GM12878 (cell line): Measurements from ENCODE around the gene B3GNT4. TPM values are rescaled to one million over a fixed set of nuclear protein-coding genes. Genes with fewer than 3 reads are reported as not detected.

ENCODE experiments used
- ATAC-seq: fragments of 200-7000 bp; cut with Tn5 transposase; 3 replicates; pipeline ENCODE4 v1.9.1; 2020; ENCODE audit warnings: mild to moderate bottlenecking, moderate library complexity
- BruUV-seq: library from RNA; stranded (reverse); fragments of 400-500 nt; replicated peaks from 2 replicates; lab custom pipeline; 2021; lab: Mats Ljungman, UMichigan
- CTCF ChIA-PET: fragments of 300-600 bp; sonication (Branson Sonifier 250); formaldehyde crosslinking; extraction: SDS; loops from one replicate; lab custom pipeline; 2021; ENCODE audit warnings: inconsistent platforms; lab: Yijun Ruan, JAX
- POLR2A ChIA-PET: fragments of 350-600 bp; formaldehyde crosslinking; extraction: SDS; loops from one replicate; lab custom pipeline; 2021; ENCODE audit warnings: inconsistent platforms; lab: Charles Lee
- RAD21 ChIA-PET: fragments of 300-600 bp; sonication (Branson Sonifier 250); formaldehyde crosslinking; loops from one replicate; lab custom pipeline; 2023; ENCODE audit warnings: antibody characterized with exemption; ENCODE audit not compliant: unreplicated experiment; lab: Charles Lee
- SMC1A ChIA-PET: fragments of 300-600 bp; sonication (Branson Sonifier 250); formaldehyde crosslinking; loops from one replicate; lab custom pipeline; 2023; ENCODE audit not compliant: unreplicated experiment, uncharacterized antibody; lab: Charles Lee
- DNase-seq: peaks from one replicate; pipeline ENCODE4 v3.0.0-alpha.2; 2011; ENCODE audit warnings: low read depth, low spot score
- FAIRE-seq: peaks from 3 replicates; lab custom pipeline; 2011; peaks lifted over from hg19 to GRCh38; lab: Jason Lieb, UNC
- H2AFZ ChIP-seq: 2 replicates; pipeline ENCODE4 v1.6.0; 2011; ENCODE audit warnings: low read depth, low read length, control low read depth; ENCODE audit not compliant: control insufficient read depth
- H3K27ac ChIP-seq: 2 replicates; pipeline ENCODE4 v1.5.1; 2011; ENCODE audit warnings: control low read depth; ENCODE audit not compliant: control insufficient read depth, insufficient read depth
- H3K27me3 ChIP-seq, 2 experiments: replicated peaks in 1 of 2; 2 replicates each; pipeline versions ENCODE4 v1.6.0 to v1.6.1; 2011; ENCODE audit warnings: low read length in 1 of 2; ENCODE audit not compliant: control insufficient read depth in 2 of 2, insufficient read depth in 2 of 2
- H3K36me3 ChIP-seq, 2 experiments: 2 replicates each; pipeline ENCODE4 v1.5.1; 2011; ENCODE audit warnings: low read length in 1 of 2; ENCODE audit not compliant: control insufficient read depth in 2 of 2, insufficient read depth in 2 of 2
- H3K4me1 ChIP-seq: 2 replicates; pipeline ENCODE4 v1.6.1; 2011; ENCODE audit warnings: mild to moderate bottlenecking, low read length, moderate library complexity, mixed read lengths; ENCODE audit not compliant: control insufficient read depth, insufficient read depth
- H3K4me2 ChIP-seq: 2 replicates; pipeline ENCODE4 v1.6.0; 2011; ENCODE audit warnings: control low read depth; ENCODE audit not compliant: control insufficient read depth, insufficient read depth
- H3K4me3 ChIP-seq: fragments of 200-600 bp; sonication (generic); 2 replicates; pipeline ENCODE4 v1.5.1; 2016
- H3K79me2 ChIP-seq: 2 replicates; pipeline ENCODE4 v1.6.0; 2011; ENCODE audit warnings: low read length; ENCODE audit not compliant: control insufficient read depth, insufficient read depth
- H3K9ac ChIP-seq: 2 replicates; pipeline ENCODE4 v1.8.0; 2011; ENCODE audit warnings: low read length, control low read depth, mixed read lengths; ENCODE audit not compliant: control insufficient read depth, insufficient read depth
- H3K9me3 ChIP-seq: replicated peaks from 3 replicates; pipeline ENCODE4 v1.5.1; 2011; ENCODE audit warnings: mild to moderate bottlenecking, low read length; ENCODE audit not compliant: control insufficient read depth, insufficient read depth
- H4K20me1 ChIP-seq: 2 replicates; pipeline ENCODE4 v1.6.0; 2011; ENCODE audit not compliant: control insufficient read depth, insufficient read depth
- CUX1 ChIP-seq: IDR thresholded peaks from 2 replicates; pipeline ENCODE4 v1.6.1; 2012; ENCODE audit warnings: improper control_type of control experiment, low read depth, low read length; ENCODE audit not compliant: insufficient replicate concordance
- IKZF1 ChIP-seq: fragments of 450-650 bp; conservative IDR thresholded peaks from 2 replicates; pipeline ENCODE4 v1.6.1; 2017; ENCODE audit warnings: antibody characterized with exemption, mild to moderate bottlenecking
- LARP7 ChIP-seq: fragments of 450-650 bp; IDR thresholded peaks from 2 replicates; pipeline ENCODE4 v1.6.1; 2017; ENCODE audit warnings: mild to moderate bottlenecking
- MTA3 ChIP-seq: IDR thresholded peaks from 2 replicates; pipeline ENCODE4 v1.6.1; 2012; ENCODE audit warnings: low read length, inconsistent platforms, borderline replicate concordance
- RBBP5 ChIP-seq: fragments of 200-600 bp; sonication (generic); conservative IDR thresholded peaks from 2 replicates; pipeline ENCODE4 v1.6.1; 2016
- ZBTB11 ChIP-seq: fragments of 450-650 bp; formaldehyde crosslinking; IDR thresholded peaks from 2 replicates; pipeline ENCODE4 v1.5.0; 2022; ENCODE audit warnings: mild to moderate bottlenecking, missing genetic modification characterization
- WGBS: methylation state at CpG from one replicate; pipeline ENCODE4 v1.1.6; 2016; ENCODE audit warnings: low lambda C conversion rate; ENCODE audit not compliant: insufficient replicate concordance, insufficient coverage; ENCODE audit errors: missing lambda C conversion rate; 5-methylcytosine and 5-hydroxymethylcytosine counted together
- in situ Hi-C: fragments of 300-500 bp; cut with MboI; formaldehyde crosslinking; loops from 9 replicates; pipeline ENCODE4 v1.14.3; 2018; ENCODE audit warnings: mixed read lengths
- intact Hi-C: fragments of 100-400 bp; cut with micrococcal nuclease; formaldehyde crosslinking; loops from one replicate; pipeline ENCODE4 v1.14.2; 2022; ENCODE audit not compliant: unreplicated experiment
- polyA plus RNA-seq, 11 experiments: library from polyadenylated mRNA; depleted of rRNA in 4 of 11; unstranded in 6 of 11; stranded (reverse) in 5 of 11; fragments of >200 nt; fragmentation: Nextera tagmentation in 4 of 11; fragmentation: Illumina TruSeq in 1 of 11; extraction: Ambion mirVana in 4 of 11; extraction: Trizol in 1 of 11; gene quantifications; 1 replicate in 1 of 11; 2 replicates in 10 of 11; pipeline versions ENCODE4 v1.2.1 to v1.2.3, GENCODE V29; 2011 to 2016; ENCODE audit warnings: inconsistent platforms in 2 of 11, missing spikeins in 2 of 11, low read depth in 1 of 11
- total RNA-seq, 4 experiments: library from RNA; depleted of rRNA in 3 of 4; stranded (reverse); fragments of >200 nt in 3 of 4; fragmentation: Illumina TruSeq in 1 of 4; extraction: Trizol in 1 of 4; gene quantifications; 2 replicates each; pipeline versions ENCODE4 v1.2.1 to v1.2.3, GENCODE V29; 2013 to 2021

Gene B3GNT4
- total and polyA plus RNA-seq, 10 of the 15 experiments (the other 5 are each of a cell fraction or from before 2014, with no cell fraction given), result 0.04 to 0.95 (median 0.88) TPM; not detected in 7

- POLR2A ChIA-PET, result no interaction called here
- ATAC-seq, result no peak
- SMC1A ChIA-PET, result no interaction called here
- WGBS, result 94% methylated on average over 5 of the region's 5 CpGs
- H4K20me1 ChIP-seq, result no peaks in the 10 kb centered on the region; the same call in 1 of the 2 replicates
- TF ChIP-seq RBBP5 (no peak), CUX1 (no peak), IKZF1 (no peak), LARP7 (no peak), MTA3 (no peak), ZBTB11 (CRISPR knock-in tag) (no peak)
- TF ChIP-seq, all 136 proteins: peak for 0
- no TSS peak for BruUV-seq
- Histone ChIP-seq H3K4me3 (no peak overlapping the region), H3K4me2 (no peak overlapping the region), H3K9me3 (no peaks in the 10 kb centered on the region), H3K4me1 (peaks cover 16% of the 10 kb centered on the region), H3K79me2 (peaks cover 23% of the 10 kb centered on the region), H3K27me3 (no peaks in the 10 kb centered on the region), H3K36me3 (peaks cover 0 to 4% of the 10 kb centered on the region in 2 experiments; a peak in 3 of 4 replicates), H3K27ac (no peak overlapping the region), H2AFZ (no peak overlapping the region), H3K9ac (no peak overlapping the region)
- DNase-seq, result no peak
- CTCF ChIA-PET, result no interaction called here
- in situ Hi-C loops (no loop called here), intact Hi-C loops (no loop called here)
- FAIRE-seq, result no peak
- RAD21 ChIA-PET, result no interaction called here
Measured at GRCh38 chr12:122228092-122228491, 24.6 kb downstream of the B3GNT4 start.
